B cell (primary cell): ENCODE data around the gene DCTPP1.

Experiments
- EZH2 ChIP-seq: IDR thresholded peaks from 2 replicates; pipeline ENCODE4 v1.6.1; 2012; ENCODE audit warnings: borderline replicate concordance, low read depth, mild to moderate bottlenecking, moderate library complexity, low read length; ENCODE audit not compliant: insufficient read depth, poor library complexity, severe bottlenecking
- TF ChIP-seq, protein P1 (sequence below): fragments of 200-600 bp; IDR thresholded peaks from one replicate; pipeline ENCODE4 v1.8.0; 2022; ENCODE audit warnings: antibody characterized with exemption, mild to moderate bottlenecking

DNA sequence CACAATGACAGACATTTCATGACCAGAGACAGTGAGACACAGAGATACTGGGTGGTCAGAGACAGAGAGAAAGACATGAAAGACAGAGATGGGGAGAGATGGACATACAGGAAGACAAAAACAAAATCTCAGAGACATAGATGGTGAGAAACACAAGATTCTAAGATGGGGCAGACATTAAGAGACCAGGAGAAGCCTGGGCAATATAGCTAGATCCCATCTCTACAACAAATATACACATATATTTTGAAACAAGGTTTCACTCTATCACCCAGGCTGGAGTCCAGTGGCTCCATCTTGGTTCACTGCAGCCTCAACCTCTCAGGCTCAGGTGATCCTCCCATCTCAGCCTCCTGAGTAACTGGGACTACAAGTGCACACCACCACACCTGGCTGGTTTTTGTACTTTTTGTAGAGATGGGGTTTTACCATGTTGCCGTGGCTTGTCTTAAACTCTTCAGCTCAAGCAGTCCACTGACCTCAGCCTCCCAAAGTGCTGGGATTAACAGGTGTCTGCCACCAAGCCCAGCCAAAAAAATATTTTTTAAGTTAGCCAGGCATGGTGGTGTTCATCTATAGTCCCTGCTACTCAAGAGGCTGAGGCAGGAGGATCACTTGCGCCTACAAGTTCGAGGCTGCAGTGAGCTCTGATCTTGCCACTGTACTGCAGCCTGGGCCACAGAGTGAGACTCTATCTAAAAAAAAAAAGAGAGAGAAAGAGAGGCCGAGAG, 49.6 kb downstream of the DCTPP1 start:
- TF ChIP-seq, protein P1, sequence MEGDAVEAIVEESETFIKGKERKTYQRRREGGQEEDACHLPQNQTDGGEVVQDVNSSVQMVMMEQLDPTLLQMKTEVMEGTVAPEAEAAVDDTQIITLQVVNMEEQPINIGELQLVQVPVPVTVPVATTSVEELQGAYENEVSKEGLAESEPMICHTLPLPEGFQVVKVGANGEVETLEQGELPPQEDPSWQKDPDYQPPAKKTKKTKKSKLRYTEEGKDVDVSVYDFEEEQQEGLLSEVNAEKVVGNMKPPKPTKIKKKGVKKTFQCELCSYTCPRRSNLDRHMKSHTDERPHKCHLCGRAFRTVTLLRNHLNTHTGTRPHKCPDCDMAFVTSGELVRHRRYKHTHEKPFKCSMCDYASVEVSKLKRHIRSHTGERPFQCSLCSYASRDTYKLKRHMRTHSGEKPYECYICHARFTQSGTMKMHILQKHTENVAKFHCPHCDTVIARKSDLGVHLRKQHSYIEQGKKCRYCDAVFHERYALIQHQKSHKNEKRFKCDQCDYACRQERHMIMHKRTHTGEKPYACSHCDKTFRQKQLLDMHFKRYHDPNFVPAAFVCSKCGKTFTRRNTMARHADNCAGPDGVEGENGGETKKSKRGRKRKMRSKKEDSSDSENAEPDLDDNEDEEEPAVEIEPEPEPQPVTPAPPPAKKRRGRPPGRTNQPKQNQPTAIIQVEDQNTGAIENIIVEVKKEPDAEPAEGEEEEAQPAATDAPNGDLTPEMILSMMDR = no peak
- TF ChIP-seq EZH2 = no peak
